Suprapubic skin (tissue), 4 donors: ENCODE results near the gene FRYL.
"Not testable (repeated sequence)": the region's sequence is repeated elsewhere in the genome, so short reads cannot be mapped to it uniquely, and the experiment has no call there.

Experiments
- EP300 ChIP-seq: sonication (generic); formaldehyde crosslinking; IDR thresholded peaks from one replicate; pipeline ENCODE4 v1.6.1; 2017; ENCODE audit warnings: antibody characterized with exemption
- POLR2A ChIP-seq, 2 donors: fragments of 450-650 bp; IDR thresholded peaks; one replicate each; pipeline ENCODE4 v1.6.1; 2017; ENCODE audit warnings: antibody characterized with exemption in 2 of 2, mild to moderate bottlenecking in 2 of 2, moderate library complexity in 2 of 2
- POLR2AphosphoS5 ChIP-seq, 3 donors: sonication (generic); formaldehyde crosslinking; IDR thresholded peaks; one replicate each; pipeline ENCODE4 v1.6.1; 2017; ENCODE audit warnings: antibody characterized with exemption in 3 of 3
- TF ChIP-seq, protein P1 (sequence below), 2 donors: fragments of 200-600 bp in 1 of 2; fragments of 450-650 bp in 1 of 2; sonication (generic) in 1 of 2; IDR thresholded peaks; one replicate each; pipeline ENCODE4 v1.5.1; 2016 to 2019; ENCODE audit warnings: antibody characterized with exemption in 2 of 2, mild to moderate bottlenecking in 1 of 2, moderate library complexity in 1 of 2

DNA sequence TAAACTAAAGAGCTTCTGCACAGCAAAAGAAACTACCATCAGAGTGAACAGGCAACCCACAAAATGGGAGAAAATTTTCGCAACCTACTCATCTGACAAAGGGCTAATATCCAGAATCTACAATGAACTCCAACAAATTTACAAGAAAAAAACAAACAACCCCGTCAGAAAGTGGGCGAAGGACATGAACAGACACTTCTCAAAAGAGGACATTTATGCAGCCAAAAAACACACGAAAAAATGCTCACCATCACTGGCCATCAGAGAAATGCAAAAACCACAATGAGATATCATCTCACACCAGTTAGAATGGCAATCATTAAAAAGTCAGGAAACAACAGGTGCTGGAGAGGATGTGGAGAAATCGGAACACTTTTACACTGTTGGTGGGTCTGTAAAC is 63.8 kb downstream of the FRYL start:
- TF ChIP-seq, protein P1, sequence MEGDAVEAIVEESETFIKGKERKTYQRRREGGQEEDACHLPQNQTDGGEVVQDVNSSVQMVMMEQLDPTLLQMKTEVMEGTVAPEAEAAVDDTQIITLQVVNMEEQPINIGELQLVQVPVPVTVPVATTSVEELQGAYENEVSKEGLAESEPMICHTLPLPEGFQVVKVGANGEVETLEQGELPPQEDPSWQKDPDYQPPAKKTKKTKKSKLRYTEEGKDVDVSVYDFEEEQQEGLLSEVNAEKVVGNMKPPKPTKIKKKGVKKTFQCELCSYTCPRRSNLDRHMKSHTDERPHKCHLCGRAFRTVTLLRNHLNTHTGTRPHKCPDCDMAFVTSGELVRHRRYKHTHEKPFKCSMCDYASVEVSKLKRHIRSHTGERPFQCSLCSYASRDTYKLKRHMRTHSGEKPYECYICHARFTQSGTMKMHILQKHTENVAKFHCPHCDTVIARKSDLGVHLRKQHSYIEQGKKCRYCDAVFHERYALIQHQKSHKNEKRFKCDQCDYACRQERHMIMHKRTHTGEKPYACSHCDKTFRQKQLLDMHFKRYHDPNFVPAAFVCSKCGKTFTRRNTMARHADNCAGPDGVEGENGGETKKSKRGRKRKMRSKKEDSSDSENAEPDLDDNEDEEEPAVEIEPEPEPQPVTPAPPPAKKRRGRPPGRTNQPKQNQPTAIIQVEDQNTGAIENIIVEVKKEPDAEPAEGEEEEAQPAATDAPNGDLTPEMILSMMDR (IDR thresholded peaks at IDR 0.05): not testable (repeated sequence)
- not testable (repeated sequence) for TF ChIP-seq EP300; POLR2AphosphoS5 (IDR thresholded peaks at IDR 0.05); POLR2A (IDR thresholded peaks at IDR 0.05)
